Smooth muscle cell (in vitro differentiated cells): ENCODE data around the gene GRAP2. TPM values are rescaled to one million over a fixed set of nuclear protein-coding genes. Genes with fewer than 3 reads are reported as not detected.

Experiments used
- DNase-seq: peaks from one replicate; lab custom pipeline; 2025; ENCODE audit not compliant: unreplicated experiment; lab: John Stamatoyannopoulos, UW
- H2AFZ ChIP-seq: fragments of 200-600 bp; sonication (generic); 2 replicates; pipeline ENCODE4 v1.6.0; 2016; ENCODE audit warnings: antibody characterized with exemption, low read depth, mild to moderate bottlenecking
- H3F3A ChIP-seq: fragments of 200-600 bp; sonication (generic); 2 replicates; pipeline ENCODE4 v1.6.0; 2017; ENCODE audit warnings: antibody characterized with exemption, low read depth
- H3K27ac ChIP-seq: fragments of 200-600 bp; sonication (generic); 2 replicates; pipeline ENCODE4 v1.5.1; 2016; ENCODE audit warnings: low read depth, mild to moderate bottlenecking
- H3K27me3 ChIP-seq: fragments of 200-600 bp; sonication (generic); 2 replicates; pipeline ENCODE4 v1.6.1; 2016; ENCODE audit warnings: low read depth, mild to moderate bottlenecking
- H3K36me3 ChIP-seq: fragments of 200-600 bp; sonication (generic); 2 replicates; pipeline ENCODE4 v1.5.1; 2016; ENCODE audit warnings: low read depth
- H3K4me1 ChIP-seq: fragments of 200-600 bp; sonication (generic); 2 replicates; pipeline ENCODE4 v1.5.1; 2016; ENCODE audit warnings: low read depth
- H3K4me2 ChIP-seq: fragments of 200-600 bp; sonication (generic); 2 replicates; pipeline ENCODE4 v1.6.0; 2016; ENCODE audit warnings: mild to moderate bottlenecking
- H3K4me3 ChIP-seq: fragments of 200-600 bp; sonication (generic); 2 replicates; pipeline ENCODE4 v1.5.1; 2016; ENCODE audit warnings: mild to moderate bottlenecking
- H3K79me2 ChIP-seq: fragments of 200-600 bp; sonication (generic); 2 replicates; pipeline ENCODE4 v1.6.0; 2016; ENCODE audit warnings: low read depth, mild to moderate bottlenecking
- H3K9ac ChIP-seq: fragments of 200-600 bp; sonication (generic); 2 replicates; pipeline ENCODE4 v1.6.0; 2016; ENCODE audit warnings: low read depth
- H3K9me3 ChIP-seq: fragments of 200-600 bp; sonication (generic); replicated peaks from 2 replicates; pipeline ENCODE4 v1.5.1; 2016; ENCODE audit warnings: low read depth
- H4K20me1 ChIP-seq: fragments of 200-600 bp; sonication (generic); 2 replicates; pipeline ENCODE4 v1.6.0; 2016; ENCODE audit warnings: low read depth
- WGBS: methylation state at CpG from one replicate; pipeline ENCODE4 v1.1.7; 2016; ENCODE audit warnings: low lambda C conversion rate; 5-methylcytosine and 5-hydroxymethylcytosine counted together
- polyA plus RNA-seq: library from polyadenylated mRNA; unstranded; fragments of >200 nt; fragmentation: Nextera tagmentation; extraction: Ambion mirVana; gene quantifications from 2 replicates; pipeline ENCODE4 v1.2.1, GENCODE V29; 2016
- total RNA-seq: library from RNA; depleted of rRNA; stranded (reverse); fragments of >200 nt; gene quantifications from 2 replicates; pipeline ENCODE4 v1.2.3, GENCODE V29; 2014
- TF ChIP-seq, protein P1 (sequence below): fragments of 200-600 bp; sonication (generic); IDR thresholded peaks from 2 replicates; pipeline ENCODE4 v1.5.1; 2017; ENCODE audit warnings: borderline replicate concordance, mild to moderate bottlenecking, antibody characterized with exemption; ENCODE audit not compliant: insufficient read depth, poor library complexity, severe bottlenecking

GRAP2 gene
- total and polyA plus RNA-seq, 2 experiments from 2014 or later: not detected

DNA sequence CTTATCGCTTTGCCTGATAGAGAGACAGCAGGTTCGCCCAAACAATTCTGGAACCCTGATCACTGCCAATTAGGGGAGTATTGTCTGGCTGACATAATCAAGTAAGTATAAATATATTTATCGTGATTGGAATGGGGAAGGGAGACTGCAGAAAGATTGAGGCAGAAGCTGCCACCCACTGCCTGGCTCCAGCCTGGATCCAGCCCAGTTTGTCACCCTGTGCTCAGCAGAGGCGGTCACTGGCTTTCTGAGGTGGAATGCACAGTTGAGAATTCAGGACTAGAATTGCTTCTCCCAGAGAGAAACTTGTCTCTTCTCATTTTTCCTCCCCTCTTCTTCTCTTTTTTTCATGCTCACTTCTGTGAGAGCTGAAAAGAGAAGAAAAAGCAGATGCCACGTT is 25.9 kb downstream of the GRAP2 start:
- Histone ChIP-seq H2AFZ (no peak overlapping the region), H3K4me1 (no peaks in the 10 kb centered on the region), H3F3A (no peaks in the 10 kb centered on the region), H3K79me2 (no peaks in the 10 kb centered on the region), H3K4me3 (no peak overlapping the region), H3K36me3 (no peaks in the 10 kb centered on the region), H3K9ac (no peak overlapping the region), H4K20me1 (no peaks in the 10 kb centered on the region), H3K9me3 (no peaks in the 10 kb centered on the region), H3K4me2 (no peak overlapping the region), H3K27ac (no peak overlapping the region), H3K27me3 (peaks cover 18% of the 10 kb centered on the region)
- TF ChIP-seq, protein P1, sequence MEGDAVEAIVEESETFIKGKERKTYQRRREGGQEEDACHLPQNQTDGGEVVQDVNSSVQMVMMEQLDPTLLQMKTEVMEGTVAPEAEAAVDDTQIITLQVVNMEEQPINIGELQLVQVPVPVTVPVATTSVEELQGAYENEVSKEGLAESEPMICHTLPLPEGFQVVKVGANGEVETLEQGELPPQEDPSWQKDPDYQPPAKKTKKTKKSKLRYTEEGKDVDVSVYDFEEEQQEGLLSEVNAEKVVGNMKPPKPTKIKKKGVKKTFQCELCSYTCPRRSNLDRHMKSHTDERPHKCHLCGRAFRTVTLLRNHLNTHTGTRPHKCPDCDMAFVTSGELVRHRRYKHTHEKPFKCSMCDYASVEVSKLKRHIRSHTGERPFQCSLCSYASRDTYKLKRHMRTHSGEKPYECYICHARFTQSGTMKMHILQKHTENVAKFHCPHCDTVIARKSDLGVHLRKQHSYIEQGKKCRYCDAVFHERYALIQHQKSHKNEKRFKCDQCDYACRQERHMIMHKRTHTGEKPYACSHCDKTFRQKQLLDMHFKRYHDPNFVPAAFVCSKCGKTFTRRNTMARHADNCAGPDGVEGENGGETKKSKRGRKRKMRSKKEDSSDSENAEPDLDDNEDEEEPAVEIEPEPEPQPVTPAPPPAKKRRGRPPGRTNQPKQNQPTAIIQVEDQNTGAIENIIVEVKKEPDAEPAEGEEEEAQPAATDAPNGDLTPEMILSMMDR: no peak
- DNase-seq: no peak
- 89% methylated on average over 5 of the region's 5 CpGs for WGBS

DNA sequence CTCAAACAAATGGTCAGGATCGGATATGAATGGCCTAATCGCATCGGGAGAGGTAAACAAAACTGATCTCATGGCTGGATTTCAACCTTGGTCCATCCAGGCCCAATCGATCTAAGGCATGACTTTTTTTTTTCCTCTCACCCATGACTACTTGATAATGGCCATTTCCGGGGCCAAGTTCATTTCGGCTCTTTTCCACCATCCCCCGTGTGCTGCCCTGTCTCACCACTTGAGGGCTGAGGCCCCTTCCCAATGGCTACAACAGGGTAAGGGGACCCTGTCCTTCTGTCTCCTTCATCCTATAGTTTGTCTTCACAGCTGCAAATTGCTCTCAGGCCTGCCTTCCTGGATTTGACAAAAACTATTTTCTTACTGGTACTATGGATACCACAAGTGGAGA is 26.7 kb downstream of the GRAP2 start:
- Histone ChIP-seq H3K36me3 (no peaks in the 10 kb centered on the region), H3K4me3 (no peak overlapping the region), H3K9ac (no peak overlapping the region), H3K4me2 (no peak overlapping the region), H2AFZ (no peak overlapping the region), H3K9me3 (no peaks in the 10 kb centered on the region), H3K27me3 (peaks cover 22% of the 10 kb centered on the region), H4K20me1 (no peaks in the 10 kb centered on the region), H3K79me2 (no peaks in the 10 kb centered on the region), H3F3A (no peaks in the 10 kb centered on the region), H3K27ac (no peak overlapping the region), H3K4me1 (no peaks in the 10 kb centered on the region)
- no peak for DNase-seq
- TF ChIP-seq, protein P1: no peak
- WGBS: 79% methylated on average over 7 of the region's 7 CpGs

DNA sequence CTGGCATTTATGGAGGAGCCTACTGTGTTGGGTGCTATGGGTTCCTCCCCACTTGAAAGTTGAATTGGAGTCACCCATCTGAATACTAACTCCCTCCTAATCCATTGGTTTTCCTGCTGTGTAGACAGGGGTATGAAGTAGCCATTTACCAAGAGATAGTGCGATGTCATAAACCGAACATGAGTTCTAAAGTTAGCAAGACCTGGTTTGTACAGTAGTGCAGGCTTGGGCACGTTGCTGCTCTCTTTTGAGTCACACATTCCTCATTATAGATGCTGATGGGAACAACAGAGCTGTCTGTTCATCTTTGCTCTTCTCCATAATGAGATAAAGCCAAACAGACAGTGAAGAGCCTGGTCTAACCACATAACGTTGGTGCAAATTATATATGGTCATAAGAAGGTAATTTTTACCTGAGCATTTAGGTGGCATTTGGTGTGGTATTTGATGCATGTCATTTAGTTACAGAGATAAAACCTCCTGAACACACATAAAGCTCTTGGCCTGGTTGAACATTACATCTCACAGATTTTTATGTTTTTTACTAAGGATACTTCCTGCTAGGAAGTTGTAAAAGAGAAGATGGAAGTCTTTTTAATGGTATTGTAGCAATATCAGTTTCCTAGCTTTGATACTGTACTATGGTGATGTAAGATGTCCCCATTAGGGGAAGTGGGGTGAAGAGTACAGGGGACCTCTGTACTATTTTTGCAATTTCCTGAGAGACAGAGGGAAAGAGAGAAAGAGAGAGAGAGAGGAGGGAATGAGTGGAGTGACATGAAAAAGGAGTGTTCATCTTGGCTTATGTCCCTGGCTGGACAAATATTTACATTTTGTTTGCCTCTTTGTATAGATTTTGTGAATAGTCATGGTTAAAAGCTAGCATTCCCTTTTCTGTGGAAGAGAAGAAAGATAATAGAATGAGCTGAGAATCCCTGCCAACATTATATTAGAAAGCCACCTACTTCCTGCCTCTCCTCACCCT is 27.9 kb downstream of the GRAP2 start:
- H3K9me3 ChIP-seq: no peaks in the 10 kb centered on the region

More for the DNA sequence above, 27.9 kb downstream of the GRAP2 start:
- Histone ChIP-seq H2AFZ (no peak overlapping the region), H3K4me2 (no peak overlapping the region), H3K4me1 (peaks cover 6% of the 10 kb centered on the region), H3K4me3 (no peak overlapping the region), H3K36me3 (no peaks in the 10 kb centered on the region), H3K27ac (no peak overlapping the region), H3K79me2 (no peaks in the 10 kb centered on the region), H3K9ac (no peak overlapping the region), H3F3A (no peaks in the 10 kb centered on the region), H4K20me1 (no peaks in the 10 kb centered on the region), H3K27me3 (peaks cover 26% of the 10 kb centered on the region)
- DNase-seq: no peak
- 56% methylated on average over 4 of the region's 4 CpGs for WGBS
- TF ChIP-seq, protein P1: no peak
